Activated CD8-positive, alpha-beta memory T cell treated with anti-CD3 and anti-CD28 coated beads, Interleukin-2, amount 50 U/mL, for 4 hours (primary cell): Measurements from ENCODE around the gene DMBT1.
"Not testable (repeated sequence)": the region's sequence is repeated elsewhere in the genome, so short reads cannot be mapped to it uniquely, and the experiment has no call there.

Source experiments
- DNase-seq: peaks from one replicate; pipeline ENCODE4 v3.0.0-alpha.2; 2020

The DMBT1 gene

DNA sequence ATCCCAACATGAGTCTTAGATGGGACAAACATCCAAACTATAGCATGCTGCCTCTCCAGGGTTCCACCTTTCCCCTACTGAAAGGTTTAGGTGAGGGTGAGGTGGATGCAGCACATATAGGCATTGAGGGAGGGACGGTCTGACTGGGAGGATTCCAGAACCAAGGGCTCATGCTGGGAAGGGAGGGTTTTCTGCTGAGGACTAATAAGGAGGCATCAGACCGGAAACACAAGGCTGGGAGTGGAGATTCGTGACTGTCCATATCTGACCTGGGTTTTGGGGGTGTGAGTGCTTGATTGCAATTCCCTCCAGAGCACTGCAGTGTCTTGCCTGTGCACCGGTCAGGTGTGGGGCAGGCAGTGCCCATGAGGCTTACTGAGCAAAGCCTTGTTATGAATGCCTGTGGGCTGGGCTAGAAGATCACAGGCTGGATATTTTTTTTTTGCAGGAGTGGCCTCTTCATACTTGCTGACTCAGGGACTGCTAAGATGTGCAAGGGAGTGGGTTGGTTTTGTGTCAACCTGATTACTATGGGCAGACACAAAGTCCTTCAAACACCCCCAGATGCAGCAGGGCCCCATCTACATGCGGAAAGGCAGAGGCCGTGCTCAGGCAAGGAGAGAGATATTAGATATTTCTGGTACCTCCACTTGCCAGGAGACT is 26.7 kb downstream of the DMBT1 start:
- DNase-seq = no peak

DNA sequence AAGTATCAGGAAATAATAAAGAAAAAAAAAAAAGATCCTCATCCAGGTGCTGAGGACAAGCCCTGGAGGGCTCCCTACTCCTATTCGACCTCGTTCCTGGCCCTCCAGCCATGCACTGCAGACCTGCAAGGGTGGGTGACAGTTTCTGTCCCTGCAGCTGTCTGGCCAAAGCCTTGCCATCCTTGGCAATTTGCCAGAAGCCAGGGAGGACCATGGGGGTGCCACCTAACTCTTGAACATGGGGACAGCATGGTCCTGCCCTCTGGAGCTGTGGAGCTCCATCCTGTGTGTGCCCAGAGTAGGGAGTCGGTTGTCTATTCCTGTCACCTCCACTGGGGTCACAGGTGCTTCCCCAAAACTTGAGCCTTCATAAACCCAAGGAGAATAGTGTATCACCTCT is 27.8 kb downstream of the DMBT1 start:
- DNase-seq = no peak

- DNase-seq = no peak
Measured at GRCh38 chr10:122590153-122590552, 29.6 kb downstream of the DMBT1 start.

- DNase-seq = no peak
Measured at GRCh38 chr10:122591736-122592135, 31.2 kb downstream of the DMBT1 start.

- DNase-seq = no peak
Measured at GRCh38 chr10:122592161-122592560, 31.6 kb downstream of the DMBT1 start.

DNA sequence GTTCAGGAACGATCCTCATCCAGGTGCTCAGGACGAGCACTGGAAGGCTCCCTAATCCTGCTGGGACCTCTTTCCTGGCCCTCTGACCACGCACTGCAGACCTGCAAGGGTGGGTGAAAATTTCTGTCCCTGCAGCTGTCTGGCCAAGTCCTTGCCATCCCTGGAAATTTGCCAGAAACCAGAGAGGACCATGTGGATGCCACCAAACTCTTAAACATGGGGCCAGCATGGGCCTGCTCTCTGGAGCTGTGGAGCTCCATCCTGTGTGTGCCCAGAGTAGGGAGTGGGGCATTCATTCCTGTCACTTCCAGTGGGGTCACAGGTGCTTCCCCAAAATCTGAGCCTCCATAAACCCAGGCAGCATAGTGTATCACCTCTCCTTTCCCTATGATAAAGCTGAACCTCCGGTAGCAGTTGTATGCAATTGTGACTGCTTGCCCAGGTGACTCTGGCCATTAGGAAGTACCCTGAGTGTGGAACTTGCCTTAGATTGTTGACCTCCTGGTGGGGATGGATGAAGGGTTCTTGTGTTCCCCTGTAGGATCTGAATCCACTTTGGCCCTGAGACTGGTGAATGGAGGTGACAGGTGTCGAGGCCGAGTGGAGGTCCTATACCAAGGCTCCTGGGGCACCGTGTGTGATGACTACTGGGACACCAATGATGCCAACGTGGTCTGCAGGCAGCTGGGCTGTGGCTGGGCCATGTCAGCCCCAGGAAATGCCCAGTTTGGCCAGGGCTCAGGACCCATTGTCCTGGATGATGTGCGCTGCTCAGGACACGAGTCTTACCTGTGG is 57.1 kb downstream of the DMBT1 start:
- DNase-seq = no peak

DNA sequence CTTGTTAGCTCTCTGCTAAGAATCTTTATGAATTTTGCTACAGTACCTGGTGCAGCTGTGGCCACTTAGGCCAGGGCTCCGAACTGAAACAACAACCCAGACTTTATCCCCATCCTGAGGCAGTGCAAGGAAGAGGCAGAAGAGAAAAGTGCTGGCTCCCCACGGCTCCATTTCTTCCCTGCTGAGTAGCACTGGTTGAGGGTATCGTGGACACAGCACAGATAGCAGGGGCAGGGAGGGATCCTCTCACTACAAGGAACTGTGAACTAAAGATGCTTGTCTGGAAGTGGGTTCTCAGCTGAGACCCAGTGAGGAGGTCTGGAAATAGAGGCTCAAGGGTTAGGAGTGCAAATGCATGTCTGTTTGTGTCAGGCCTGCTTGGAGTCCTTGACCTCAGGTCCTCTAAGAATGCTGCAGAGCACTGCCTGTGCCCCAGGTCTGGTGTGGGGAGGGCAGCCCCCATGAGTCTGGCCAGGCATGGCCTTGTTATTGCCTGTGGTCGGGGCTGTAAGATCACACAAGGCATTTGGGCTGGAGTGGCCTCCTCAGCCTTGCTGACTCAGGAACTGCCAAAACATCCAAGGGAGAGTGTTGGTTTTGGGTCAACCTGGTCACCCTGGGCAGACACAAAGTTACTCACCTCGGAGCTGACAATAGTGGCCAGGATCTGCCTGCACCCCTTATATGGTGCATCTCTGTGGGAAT is 58.1 kb downstream of the DMBT1 start:
- no peak for DNase-seq

GRCh38 chr10:122620961-122621360 is 60.4 kb downstream of the DMBT1 start:
- DNase-seq = not testable (repeated sequence)

GRCh38 chr10:122624546-122624945 is 64.0 kb downstream of the DMBT1 start:
- no peak for DNase-seq

DNA sequence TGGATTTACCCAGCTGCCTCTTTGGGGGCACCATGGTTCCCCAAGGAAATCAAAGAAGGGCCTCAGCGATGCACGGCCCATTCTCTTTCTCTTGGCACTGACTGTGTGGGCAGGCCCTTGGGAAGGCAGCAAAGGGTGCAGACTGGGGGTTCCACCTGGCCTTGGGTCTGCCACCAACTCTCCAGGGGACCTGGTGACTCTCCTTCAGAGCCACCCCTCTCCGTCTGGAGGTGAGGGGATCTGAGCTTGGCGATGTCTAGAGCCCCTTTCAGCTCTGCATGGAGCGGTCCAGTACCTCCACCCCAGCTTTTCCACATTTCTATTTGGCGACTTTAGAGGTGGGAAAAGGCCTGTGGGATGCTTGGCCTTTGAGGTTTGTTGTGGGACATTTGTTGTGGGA is 70.0 kb downstream of the DMBT1 start:
- no peak for DNase-seq

GRCh38 chr10:122632031-122632430 is 71.5 kb downstream of the DMBT1 start:
- DNase-seq = no peak

DNA sequence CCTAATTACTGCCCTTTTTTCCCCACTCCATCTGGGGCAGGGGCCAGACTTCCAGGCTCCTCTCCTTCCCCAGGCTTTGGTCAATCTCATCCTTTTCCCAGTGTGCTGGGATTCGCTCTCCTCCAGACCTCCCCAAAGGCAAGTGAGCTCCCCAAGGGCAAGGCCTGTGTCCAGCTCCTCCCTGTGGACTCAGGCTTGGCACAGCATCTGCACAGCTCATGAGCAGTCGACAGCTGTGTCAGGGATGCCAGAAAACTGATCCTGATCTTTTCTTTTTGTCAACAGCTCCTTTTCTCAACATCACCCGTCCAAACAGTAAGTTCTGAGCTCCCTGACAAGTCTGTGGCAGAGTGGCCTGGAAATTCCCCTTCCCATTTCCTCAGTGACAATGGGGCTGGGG is 72.0 kb downstream of the DMBT1 start:
- DNase-seq = no peak

DNA sequence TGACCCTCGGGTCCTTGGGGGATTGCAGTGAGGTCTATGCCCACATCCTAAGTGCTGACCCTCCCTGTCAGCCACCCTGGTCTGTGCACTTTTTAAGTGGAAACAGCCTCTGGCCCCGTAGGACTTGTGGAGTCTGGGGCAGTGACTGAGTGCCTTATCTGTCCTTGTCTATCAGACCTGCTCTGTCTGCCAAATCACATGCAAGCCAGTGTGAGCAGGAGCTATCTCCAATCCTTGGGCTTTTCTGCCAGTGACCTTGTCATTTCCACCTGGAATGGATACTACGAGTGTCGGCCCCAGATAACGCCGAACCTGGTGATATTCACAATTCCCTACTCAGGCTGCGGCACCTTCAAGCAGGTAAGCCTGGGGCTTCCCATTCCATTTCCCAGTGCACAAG is 76.4 kb downstream of the DMBT1 start:
- no peak for DNase-seq

GRCh38 chr10:122637376-122637775 is 76.8 kb downstream of the DMBT1 start:
- DNase-seq = no peak

DNA sequence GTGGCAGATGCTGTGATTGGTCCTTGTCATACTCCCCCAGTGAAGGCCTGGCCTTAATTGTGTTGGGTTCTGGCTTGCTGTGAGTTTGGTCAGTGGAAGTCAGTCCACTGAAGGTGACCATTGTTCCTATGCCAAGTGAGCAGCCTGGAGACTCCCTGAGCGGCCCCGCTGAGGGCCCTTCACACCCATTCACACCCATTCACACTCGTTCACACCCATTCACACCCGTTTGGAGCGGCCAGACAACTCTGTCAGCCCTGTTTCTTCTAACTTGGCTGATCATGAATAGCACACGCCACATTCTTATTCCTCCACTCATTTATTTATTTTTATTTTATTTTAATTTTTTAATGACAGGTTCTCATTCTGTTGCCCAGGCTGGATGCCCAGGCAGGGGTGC is 77.6 kb downstream of the DMBT1 start:
- no peak for DNase-seq

- no peak for DNase-seq
Measured at GRCh38 chr10:122639801-122640200, 79.2 kb downstream of the DMBT1 start.

GRCh38 chr10:122640921-122641320 is 80.4 kb downstream of the DMBT1 start:
- DNase-seq = no peak

DNA sequence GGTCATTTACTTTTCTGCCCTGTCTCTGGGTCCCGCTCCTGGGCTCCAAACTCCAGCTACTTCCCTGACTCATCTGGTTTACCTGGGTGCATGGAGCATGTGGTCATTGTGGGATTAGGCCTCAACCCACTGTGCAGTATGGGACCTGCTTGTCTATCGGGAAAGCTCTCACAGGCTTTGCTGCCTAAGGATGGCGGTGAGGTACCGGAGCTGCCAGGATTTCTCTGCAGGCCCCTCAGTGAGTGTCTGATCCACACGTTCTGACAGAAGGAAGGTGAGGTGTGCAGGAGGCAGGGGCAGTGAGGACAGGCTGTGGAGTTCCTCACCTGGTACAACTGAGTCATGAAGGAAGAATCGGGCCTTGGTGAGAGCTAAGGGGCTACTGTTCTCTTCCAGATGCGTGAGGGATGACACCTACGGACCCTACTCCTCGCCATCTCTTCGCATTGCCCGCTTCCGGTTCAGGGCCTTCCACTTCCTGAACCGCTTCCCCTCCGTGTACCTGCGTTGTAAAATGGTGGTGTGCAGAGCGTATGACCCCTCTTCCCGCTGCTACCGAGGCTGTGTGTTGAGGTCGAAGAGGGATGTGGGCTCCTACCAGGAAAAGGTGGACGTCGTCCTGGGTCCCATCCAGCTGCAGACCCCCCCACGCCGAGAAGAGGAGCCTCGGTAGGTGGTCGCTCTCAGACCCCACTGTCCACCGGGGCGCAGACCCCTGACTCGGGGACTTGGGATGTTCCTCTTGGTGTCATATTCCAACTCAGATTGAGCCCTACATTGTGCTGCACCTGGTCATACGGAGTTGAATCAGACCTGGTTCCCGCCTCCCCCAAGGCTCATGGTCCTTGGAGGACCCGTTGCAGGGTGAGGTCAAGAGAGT is 82.4 kb downstream of the DMBT1 start:
- DNase-seq = no peak

DNA sequence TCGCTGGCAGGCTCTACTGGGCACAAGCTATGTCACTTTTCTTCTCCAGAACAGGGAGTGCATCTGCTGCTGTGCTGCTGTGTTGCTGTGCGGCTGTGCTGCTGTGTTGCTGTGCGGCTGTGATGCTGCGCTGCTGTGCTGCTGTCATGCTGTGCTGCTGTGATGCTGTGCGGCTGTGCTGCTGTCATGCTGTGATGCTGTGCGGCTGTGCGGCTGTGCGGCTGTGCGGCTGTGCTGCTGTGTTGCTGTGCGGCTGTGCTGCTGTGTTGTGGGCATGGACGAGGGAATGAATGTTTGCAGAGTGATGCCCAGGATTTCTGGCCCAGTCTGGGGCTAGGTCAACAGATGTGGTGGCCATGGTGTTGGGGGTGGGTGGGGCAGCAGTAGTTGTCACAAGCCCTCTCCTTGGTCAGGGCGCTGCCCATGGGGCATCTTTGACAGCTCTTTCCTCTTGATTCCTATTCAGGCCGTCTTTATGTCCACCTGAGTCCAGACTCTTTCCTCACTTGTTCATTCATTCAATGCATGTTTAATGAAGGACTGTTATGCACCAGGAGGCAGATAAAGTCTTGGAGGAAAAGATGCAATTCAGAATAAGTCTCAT is 83.5 kb downstream of the DMBT1 start:
- no peak for DNase-seq

DNA sequence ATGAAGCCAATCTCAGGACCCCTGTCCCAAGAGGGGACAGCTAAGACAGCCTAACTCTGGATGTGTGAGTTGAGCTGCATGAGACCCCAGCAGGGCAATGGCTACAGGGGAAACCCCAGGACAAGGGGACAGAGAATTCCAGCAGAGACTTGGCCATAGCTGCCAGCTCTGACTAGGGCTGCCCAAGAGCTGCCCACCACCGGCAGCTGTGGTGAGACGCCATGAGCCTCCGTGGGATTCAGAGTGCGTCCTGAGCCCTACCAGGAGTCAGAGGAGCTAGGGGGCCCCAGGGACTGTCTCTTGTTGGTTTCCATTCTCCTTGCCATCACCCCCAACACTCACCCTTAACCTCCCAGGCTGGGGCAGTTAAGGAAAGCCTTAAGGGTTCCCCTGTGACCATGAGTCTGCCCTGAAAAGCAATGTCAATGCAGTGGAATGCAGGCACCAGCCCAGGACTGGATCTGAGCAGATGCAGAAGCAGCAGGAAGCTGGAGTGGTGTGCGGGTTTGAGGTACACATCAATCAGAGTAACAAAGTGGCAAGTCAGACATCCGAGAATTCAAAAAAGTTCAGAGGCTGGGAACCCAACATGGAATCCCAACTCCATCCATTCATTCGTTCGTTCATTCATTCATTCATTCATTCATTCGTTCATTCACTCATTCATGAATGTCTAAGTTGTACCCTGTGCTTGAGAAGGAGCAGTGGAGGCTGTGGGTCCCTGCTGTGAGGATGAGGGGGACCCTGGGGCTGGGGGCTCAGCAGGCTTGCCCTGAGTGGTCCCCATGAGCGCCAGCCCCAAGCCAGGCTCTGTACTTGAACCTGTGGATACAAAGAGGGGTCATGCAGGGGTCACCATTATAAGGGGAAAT is 86.2 kb downstream of the DMBT1 start:
- DNase-seq = no peak

DNA sequence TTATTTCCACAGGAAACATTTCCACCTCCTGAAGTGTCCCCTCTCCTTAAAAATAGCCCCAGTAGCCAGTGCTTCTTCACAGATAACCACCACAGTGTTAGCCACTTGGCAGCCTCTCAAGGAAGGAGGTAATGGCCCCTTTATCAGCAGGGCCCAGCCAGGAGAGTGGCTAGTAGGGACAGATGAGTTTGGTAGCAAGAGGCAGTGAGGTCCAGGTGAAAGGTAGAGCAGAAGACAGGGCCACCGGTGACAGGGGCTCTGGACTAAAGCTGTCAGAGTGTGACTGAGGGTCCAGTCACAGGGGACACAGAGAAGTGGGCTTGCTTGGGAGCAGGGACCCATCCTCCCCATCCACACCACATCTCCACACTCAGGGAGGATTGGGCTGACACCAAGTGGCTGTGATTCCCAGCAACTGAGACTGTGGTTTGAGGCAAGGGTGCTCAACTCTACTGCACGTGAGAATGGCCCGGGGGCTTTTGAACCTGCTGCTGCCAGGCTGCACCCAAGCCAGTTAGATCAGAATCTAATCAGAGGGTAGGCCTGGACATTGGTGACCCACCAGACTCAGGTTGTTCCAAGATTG is 86.9 kb downstream of the DMBT1 start:
- DNase-seq = no peak
